HG02943 (cell line): ENCODE data around the gene NCKAP5.
"Not testable (repeated sequence)": the region's sequence is repeated elsewhere in the genome, so short reads cannot be mapped to it uniquely, and the experiment has no call there.

Experiments
- ATAC-seq: cut with Tn5 transposase; IDR thresholded peaks from one replicate; pipeline ENCODE4 v1.9.1; 2021; ENCODE audit warnings: mild to moderate bottlenecking, low read depth, moderate library complexity; ENCODE audit not compliant: unreplicated experiment

The NCKAP5 gene

GRCh38 chr2:133247631-133248030, 320.6 kb downstream of the NCKAP5 start:
- peak; percentile 71 for ATAC-seq

- ATAC-seq: no peak
Measured at GRCh38 chr2:133241224-133241571, 327.1 kb downstream of the NCKAP5 start.

GRCh38 chr2:133240491-133241223, 327.6 kb downstream of the NCKAP5 start:
- no peak for ATAC-seq

- no peak for ATAC-seq
Measured at GRCh38 chr2:133235968-133236367, 332.3 kb downstream of the NCKAP5 start.

- ATAC-seq: no peak
Measured at GRCh38 chr2:133232556-133232955, 335.7 kb downstream of the NCKAP5 start.

- no peak for ATAC-seq
Measured at GRCh38 chr2:133231264-133231663, 337.0 kb downstream of the NCKAP5 start.

- no peak for ATAC-seq
Measured at GRCh38 chr2:133229974-133230373, 338.3 kb downstream of the NCKAP5 start.

GRCh38 chr2:133223226-133223625, 345.0 kb downstream of the NCKAP5 start:
- no peak for ATAC-seq

GRCh38 chr2:133221398-133221797, 346.9 kb downstream of the NCKAP5 start:
- no peak for ATAC-seq

GRCh38 chr2:133218204-133218603, 350.1 kb downstream of the NCKAP5 start:
- no peak for ATAC-seq

GRCh38 chr2:133215477-133215876, 352.8 kb downstream of the NCKAP5 start:
- no peak for ATAC-seq

- ATAC-seq: no peak
Measured at GRCh38 chr2:133213651-133214050, 354.6 kb downstream of the NCKAP5 start.

- no peak for ATAC-seq
Measured at GRCh38 chr2:133209325-133209724, 358.9 kb downstream of the NCKAP5 start.

- ATAC-seq: not testable (repeated sequence)
Measured at GRCh38 chr2:133206666-133207065, 361.6 kb downstream of the NCKAP5 start.

- ATAC-seq: no peak
Measured at GRCh38 chr2:133204421-133204820, 363.8 kb downstream of the NCKAP5 start.

- no peak for ATAC-seq
Measured at GRCh38 chr2:133200684-133201421, 367.4 kb downstream of the NCKAP5 start.

- ATAC-seq: no peak
Measured at GRCh38 chr2:133198678-133199077, 369.6 kb downstream of the NCKAP5 start.

GRCh38 chr2:133197156-133197555, 371.1 kb downstream of the NCKAP5 start:
- ATAC-seq: no peak

- ATAC-seq: no peak
Measured at GRCh38 chr2:133194777-133195335, 373.4 kb downstream of the NCKAP5 start.

GRCh38 chr2:133194362-133194655, 374.0 kb downstream of the NCKAP5 start:
- ATAC-seq: no peak

- no peak for ATAC-seq
Measured at GRCh38 chr2:133193544-133194361, 374.5 kb downstream of the NCKAP5 start.
